ENCODE results near the gene NACC2.

Gene NACC2

DNA sequence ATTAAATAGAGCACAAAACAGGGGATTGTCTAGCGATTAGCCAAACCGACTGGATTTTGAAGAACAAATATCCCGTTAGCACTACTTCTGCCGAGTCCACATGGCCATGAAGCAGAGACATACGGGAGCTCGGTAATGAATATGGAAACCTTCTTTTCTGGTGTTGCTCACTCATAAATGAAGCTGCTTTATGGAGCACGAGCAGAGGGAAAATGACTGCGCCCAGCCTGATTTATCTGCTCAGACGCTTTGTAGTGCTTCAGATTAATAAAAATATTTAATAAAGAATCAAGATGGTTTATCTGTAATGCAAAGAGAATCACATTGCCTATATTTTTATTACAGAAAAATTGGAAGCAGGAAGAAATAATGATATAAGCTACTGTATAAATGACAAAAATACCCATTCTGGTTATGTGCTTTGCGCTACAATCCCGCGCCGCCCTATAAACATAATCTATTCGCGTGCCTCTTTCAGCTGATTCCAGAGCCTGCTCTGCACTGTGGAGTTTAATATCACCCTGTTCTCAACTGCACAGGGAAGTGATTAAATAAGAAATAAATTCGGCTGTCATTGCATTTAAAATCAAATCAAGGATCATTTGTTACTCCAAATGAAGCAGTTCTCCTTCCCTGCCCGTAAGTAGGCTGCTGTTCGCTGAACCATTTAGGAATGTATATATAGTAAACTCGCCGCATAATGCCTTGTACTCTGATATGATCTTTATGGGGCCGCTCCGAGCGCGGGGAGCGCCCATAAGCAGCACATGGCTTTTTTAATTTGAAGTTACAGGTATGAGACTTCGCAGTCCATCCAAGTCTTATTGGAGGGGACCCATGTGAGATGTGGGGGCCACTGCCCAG lies 111.6 kb downstream of the NACC2 start:
- Histone ChIP-seq H4K20me1 (ENCODE audit: insufficient read depth, low read length, poor library complexity, severe bottlenecking) (no peaks in the 10 kb centered on the region), H2AFZ (ENCODE audit: low read length) (no peak overlapping the region), H3K4me3 (ENCODE audit: low read length, poor library complexity, severe bottlenecking) (no peak overlapping the region), H3K27me3 (ENCODE audit: insufficient read depth, low read length, poor library complexity, severe bottlenecking) (no peaks in the 10 kb centered on the region), H3K4me2 (ENCODE audit: low read depth, low read length, poor library complexity, severe bottlenecking) (peak overlapping the region; percentile 15), H3K36me3 (ENCODE audit: insufficient read depth, low read length) (no peaks in the 10 kb centered on the region), H3K4me1 (ENCODE audit: insufficient read depth, low read length, poor library complexity, severe bottlenecking) (peaks cover 40% of the 10 kb centered on the region), H3K9me3 (ENCODE audit: insufficient read depth, low read depth, low read length) (no peaks in the 10 kb centered on the region), H3F3A (ENCODE audit: low read depth) (peaks cover 8% of the 10 kb centered on the region), H3K79me2 (ENCODE audit: insufficient read depth, low read length) (peaks cover 7% of the 10 kb centered on the region; the same call in 1 of the 2 replicates), H3K9me2 (replicated peaks; ENCODE audit: low read depth, low read length) (no peaks in the 10 kb centered on the region), H3K9ac (ENCODE audit: low read depth, low read length, poor library complexity, severe bottlenecking) (peak overlapping the region; percentile 25)
- TF ChIP-seq, protein P1, sequence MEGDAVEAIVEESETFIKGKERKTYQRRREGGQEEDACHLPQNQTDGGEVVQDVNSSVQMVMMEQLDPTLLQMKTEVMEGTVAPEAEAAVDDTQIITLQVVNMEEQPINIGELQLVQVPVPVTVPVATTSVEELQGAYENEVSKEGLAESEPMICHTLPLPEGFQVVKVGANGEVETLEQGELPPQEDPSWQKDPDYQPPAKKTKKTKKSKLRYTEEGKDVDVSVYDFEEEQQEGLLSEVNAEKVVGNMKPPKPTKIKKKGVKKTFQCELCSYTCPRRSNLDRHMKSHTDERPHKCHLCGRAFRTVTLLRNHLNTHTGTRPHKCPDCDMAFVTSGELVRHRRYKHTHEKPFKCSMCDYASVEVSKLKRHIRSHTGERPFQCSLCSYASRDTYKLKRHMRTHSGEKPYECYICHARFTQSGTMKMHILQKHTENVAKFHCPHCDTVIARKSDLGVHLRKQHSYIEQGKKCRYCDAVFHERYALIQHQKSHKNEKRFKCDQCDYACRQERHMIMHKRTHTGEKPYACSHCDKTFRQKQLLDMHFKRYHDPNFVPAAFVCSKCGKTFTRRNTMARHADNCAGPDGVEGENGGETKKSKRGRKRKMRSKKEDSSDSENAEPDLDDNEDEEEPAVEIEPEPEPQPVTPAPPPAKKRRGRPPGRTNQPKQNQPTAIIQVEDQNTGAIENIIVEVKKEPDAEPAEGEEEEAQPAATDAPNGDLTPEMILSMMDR (conservative IDR thresholded peaks at IDR 0.05; ENCODE audit: low read length) = no peak

DNA sequence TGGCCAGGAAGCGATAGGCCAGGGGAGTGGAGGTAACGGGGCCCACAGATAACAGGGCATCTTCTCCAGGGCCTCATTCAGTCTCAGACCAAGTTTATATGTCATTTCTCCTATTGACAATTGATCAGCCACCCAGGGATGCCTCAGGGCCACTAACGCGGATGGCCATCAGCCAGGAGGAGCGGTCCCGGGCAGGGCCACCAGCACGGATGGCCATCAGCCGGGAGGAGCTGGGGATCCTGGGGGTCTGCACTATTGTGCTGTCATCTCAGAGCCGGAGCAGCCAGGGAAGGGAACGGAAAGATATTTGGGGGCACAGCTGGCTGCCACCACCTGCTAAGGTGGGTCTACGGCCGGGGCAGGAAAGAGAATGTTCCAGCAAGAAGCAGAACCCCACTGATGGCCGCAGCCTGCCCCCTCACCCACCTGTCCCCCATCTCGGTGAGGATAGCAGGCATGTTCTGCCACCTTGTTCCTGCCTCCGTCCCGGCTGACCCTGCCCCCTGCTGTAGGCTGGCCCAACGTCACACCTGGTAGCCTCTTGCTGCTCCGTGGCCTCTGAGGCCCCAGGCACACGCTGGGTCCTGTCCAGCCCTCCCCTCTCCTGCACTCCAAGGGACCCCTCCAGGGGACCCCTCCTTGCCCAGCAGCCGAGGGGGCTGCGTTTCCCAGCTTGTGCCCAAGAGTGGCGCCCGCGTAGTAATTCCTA lies 112.4 kb downstream of the NACC2 start:
- H3K36me3 ChIP-seq (ENCODE audit: insufficient read depth, low read length) = no peaks in the 10 kb centered on the region
- H4K20me1 ChIP-seq (ENCODE audit: insufficient read depth, low read length, poor library complexity, severe bottlenecking) = no peaks in the 10 kb centered on the region
- TF ChIP-seq EZH2phosphoT487 (IDR thresholded peaks at IDR 0.05; ENCODE audit: borderline replicate concordance) = no peak
- no peak overlapping the region for H3K4me2 ChIP-seq (ENCODE audit: low read depth, low read length, poor library complexity, severe bottlenecking)
- H3K79me2 ChIP-seq (ENCODE audit: insufficient read depth, low read length) = peaks cover 7% of the 10 kb centered on the region; the same call in 1 of the 2 replicates
- no peaks in the 10 kb centered on the region for H3K27me3 ChIP-seq (ENCODE audit: insufficient read depth, low read length, poor library complexity, severe bottlenecking)
- H3K9me2 ChIP-seq (replicated peaks; ENCODE audit: low read depth, low read length) = no peaks in the 10 kb centered on the region
- peaks cover 8% of the 10 kb centered on the region for H3F3A ChIP-seq (ENCODE audit: low read depth)
- H3K9ac ChIP-seq (ENCODE audit: low read depth, low read length, poor library complexity, severe bottlenecking) = no peak overlapping the region
- H2AFZ ChIP-seq (ENCODE audit: low read length) = no peak overlapping the region
- no peaks in the 10 kb centered on the region for H3K9me3 ChIP-seq (ENCODE audit: insufficient read depth, low read depth, low read length)
- H3K4me1 ChIP-seq (ENCODE audit: insufficient read depth, low read length, poor library complexity, severe bottlenecking) = peaks cover 41% of the 10 kb centered on the region
- H3K4me3 ChIP-seq (ENCODE audit: low read length, poor library complexity, severe bottlenecking) = no peak overlapping the region

DNA sequence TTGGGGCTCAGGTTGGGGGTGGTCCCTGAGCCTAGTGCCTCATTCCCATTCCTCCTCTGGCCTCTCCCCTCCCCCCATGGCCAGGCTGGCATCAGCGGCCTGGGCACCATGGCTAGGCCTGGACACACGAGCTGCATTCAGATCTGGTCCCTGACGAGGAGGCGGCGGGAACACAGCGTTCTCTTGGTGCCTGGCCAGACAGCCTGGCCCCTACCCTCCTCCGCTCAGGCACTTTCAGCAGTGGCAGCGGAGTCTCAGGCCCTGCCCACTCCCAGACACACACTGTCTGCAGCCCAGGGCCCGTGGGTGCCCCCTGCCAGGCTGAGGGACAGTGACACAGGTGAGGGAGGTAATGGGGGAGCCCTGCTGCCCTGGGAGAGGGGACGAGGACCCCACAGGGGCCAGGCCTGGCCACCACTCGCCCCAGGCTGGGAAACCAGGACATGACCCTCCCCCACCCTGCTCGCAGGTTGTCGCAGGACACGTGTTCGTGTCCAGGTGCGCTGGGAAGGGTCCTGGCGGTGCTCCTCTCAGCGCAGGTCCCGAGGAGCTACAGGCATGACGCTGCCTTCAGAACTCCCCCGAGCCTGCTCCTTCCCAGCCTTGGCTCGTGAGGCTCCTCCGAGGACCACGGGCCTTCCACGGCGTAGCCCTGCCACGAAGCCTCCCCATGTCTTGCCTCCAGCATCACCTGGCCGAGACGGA lies 114.0 kb downstream of the NACC2 start:
- H3K4me3 ChIP-seq (ENCODE audit: low read length, poor library complexity, severe bottlenecking) = no peak overlapping the region
- no peak overlapping the region for H3K4me2 ChIP-seq (ENCODE audit: low read depth, low read length, poor library complexity, severe bottlenecking)
- H2AFZ ChIP-seq (ENCODE audit: low read length) = no peak overlapping the region
- H3K36me3 ChIP-seq (ENCODE audit: insufficient read depth, low read length) = no peaks in the 10 kb centered on the region
- peaks cover 54% of the 10 kb centered on the region for H3K4me1 ChIP-seq (ENCODE audit: insufficient read depth, low read length, poor library complexity, severe bottlenecking)
- H4K20me1 ChIP-seq (ENCODE audit: insufficient read depth, low read length, poor library complexity, severe bottlenecking) = no peaks in the 10 kb centered on the region
- TF ChIP-seq EZH2phosphoT487 (IDR thresholded peaks at IDR 0.05; ENCODE audit: borderline replicate concordance) = no peak
- TF ChIP-seq, protein P1 (conservative IDR thresholded peaks at IDR 0.05; ENCODE audit: low read length) = no peak
- H3K79me2 ChIP-seq (ENCODE audit: insufficient read depth, low read length) = peaks cover 16% of the 10 kb centered on the region
- no peaks in the 10 kb centered on the region for H3K27me3 ChIP-seq (ENCODE audit: insufficient read depth, low read length, poor library complexity, severe bottlenecking)
- no peaks in the 10 kb centered on the region for H3K9me2 ChIP-seq (replicated peaks; ENCODE audit: low read depth, low read length)
- H3K9ac ChIP-seq (ENCODE audit: low read depth, low read length, poor library complexity, severe bottlenecking) = peak overlapping the region; percentile 76
- no peaks in the 10 kb centered on the region for H3K9me3 ChIP-seq (ENCODE audit: insufficient read depth, low read depth, low read length)
- H3F3A ChIP-seq (ENCODE audit: low read depth) = peaks cover 8% of the 10 kb centered on the region
